Testis (tissue), 3 donors: ENCODE data around the gene KIT. TPM values are rescaled to one million over a fixed set of nuclear protein-coding genes. Genes with fewer than 3 reads are reported as not detected.

Experiments
- DNase-seq: peaks from one replicate; pipeline ENCODE4 v3.0.0-alpha.2; 2019
- H3K27ac ChIP-seq, 2 donors: fragments of 200-600 bp; sonication (generic); one replicate each; pipeline ENCODE4 v1.5.1; 2019
- H3K27me3 ChIP-seq: fragments of 200-600 bp; sonication (generic); one replicate; pipeline ENCODE4 v1.5.1; 2019
- H3K36me3 ChIP-seq: fragments of 200-600 bp; sonication (generic); one replicate; pipeline ENCODE4 v1.5.1; 2017; ENCODE audit warnings: low read depth; ENCODE audit errors: missing control alignments
- H3K4me1 ChIP-seq: fragments of 200-600 bp; sonication (generic); one replicate; pipeline ENCODE4 v1.5.1; 2019
- H3K4me3 ChIP-seq, 2 donors: fragments of 200-600 bp; sonication (generic); one replicate each; pipeline ENCODE4 v1.5.1; 2017 to 2019
- H3K9me3 ChIP-seq: fragments of 200-600 bp; sonication (generic); one replicate; pipeline ENCODE4 v1.5.1; 2017
- CTCF ChIP-seq, 3 experiments: fragments of 450-650 bp in 2 of 3; fragments of 200-600 bp in 1 of 3; sonication (generic) in 1 of 3; IDR thresholded peaks; one replicate each; pipeline ENCODE4 v1.5.1; 2016 to 2019; ENCODE audit warnings: antibody characterized with exemption in 3 of 3, mild to moderate bottlenecking in 2 of 3, moderate library complexity in 1 of 3
- POLR2A ChIP-seq: fragments of 450-650 bp; IDR thresholded peaks from one replicate; pipeline ENCODE4 v1.6.1; 2017; ENCODE audit warnings: antibody characterized with exemption, mild to moderate bottlenecking, moderate library complexity
- WGBS, 2 donors: methylation state at CpG; one replicate each; pipeline ENCODE4 v1.1.5; 2018; 5-methylcytosine and 5-hydroxymethylcytosine counted together
- intact Hi-C: fragments of 100-400 bp; cut with DNase I; formaldehyde crosslinking; loops from one replicate; pipeline ENCODE4 v1.15.1; 2023; ENCODE audit warnings: low total_unique reads
- polyA plus RNA-seq: library from polyadenylated mRNA; stranded (reverse); fragments of 350-450 nt; fragmentation: Illumina TruSeq; extraction: RNeasy Lipid Tissue Mini Kit (QIAGEN cat#74804); gene quantifications from one replicate; pipeline ENCODE4 v1.2.3, GENCODE V29; 2014; ENCODE audit warnings: low read depth, low replicate concordance; ENCODE audit not compliant: insufficient read depth
- total RNA-seq, 2 donors: library from RNA; depleted of rRNA; stranded (reverse); fragments of >200 nt; gene quantifications; one replicate each; pipeline ENCODE4 v1.2.3, GENCODE V29; 2016

The KIT gene
- total and polyA plus RNA-seq, 3 donors from 2014 or later = 10.6 to 15.2 (median 10.7) TPM

GRCh38 chr4:54658252-54659093 is 716 bp downstream of the KIT start:
- 0 to 1% methylated on average over 23 to 78 of the region's 81 CpGs for WGBS, 2 donors

DNA sequence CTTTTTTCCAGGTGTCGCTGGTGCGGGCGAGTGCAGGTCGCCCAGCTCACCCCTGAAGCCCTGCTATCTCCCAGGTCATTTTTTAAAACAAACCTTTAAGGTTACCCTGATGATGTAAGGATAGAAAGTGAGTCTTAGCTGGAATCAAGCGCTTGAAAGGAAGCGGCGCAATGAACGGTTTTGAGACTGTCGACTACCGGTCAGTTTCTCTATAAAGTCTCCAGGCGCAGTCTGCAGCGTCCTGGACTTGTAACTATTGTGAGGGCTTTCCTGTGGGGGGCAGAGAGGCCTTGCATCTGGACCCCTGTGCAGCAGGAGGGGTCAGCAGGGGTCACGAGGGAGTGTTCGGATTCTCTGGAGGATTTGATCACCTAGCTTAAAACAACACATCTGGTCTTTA is 1.6 kb downstream of the KIT start:
- Histone ChIP-seq H3K27me3 (no peaks in the 10 kb centered on the region), H3K27ac (peak overlapping the region; percentile 0 to 1)
- intact Hi-C loops = no loop called here

More at GRCh38 chr4:54658252-54659093, 716 bp downstream of the KIT start:
- Histone ChIP-seq H3K36me3 (no peaks in the 10 kb centered on the region), H3K27me3 (no peaks in the 10 kb centered on the region), H3K4me1 (peaks cover 18% of the 10 kb centered on the region), H3K27ac (peak overlapping the region; percentile 0 to 1), H3K4me3 (peak overlapping the region; percentile 51 to 56), H3K9me3 (no peaks in the 10 kb centered on the region)
- no peak for TF ChIP-seq POLR2A
- no peak for TF ChIP-seq CTCF (IDR thresholded peaks at IDR 0.05)
- intact Hi-C loops = no loop called here
- DNase-seq = peak; percentile 41

DNA sequence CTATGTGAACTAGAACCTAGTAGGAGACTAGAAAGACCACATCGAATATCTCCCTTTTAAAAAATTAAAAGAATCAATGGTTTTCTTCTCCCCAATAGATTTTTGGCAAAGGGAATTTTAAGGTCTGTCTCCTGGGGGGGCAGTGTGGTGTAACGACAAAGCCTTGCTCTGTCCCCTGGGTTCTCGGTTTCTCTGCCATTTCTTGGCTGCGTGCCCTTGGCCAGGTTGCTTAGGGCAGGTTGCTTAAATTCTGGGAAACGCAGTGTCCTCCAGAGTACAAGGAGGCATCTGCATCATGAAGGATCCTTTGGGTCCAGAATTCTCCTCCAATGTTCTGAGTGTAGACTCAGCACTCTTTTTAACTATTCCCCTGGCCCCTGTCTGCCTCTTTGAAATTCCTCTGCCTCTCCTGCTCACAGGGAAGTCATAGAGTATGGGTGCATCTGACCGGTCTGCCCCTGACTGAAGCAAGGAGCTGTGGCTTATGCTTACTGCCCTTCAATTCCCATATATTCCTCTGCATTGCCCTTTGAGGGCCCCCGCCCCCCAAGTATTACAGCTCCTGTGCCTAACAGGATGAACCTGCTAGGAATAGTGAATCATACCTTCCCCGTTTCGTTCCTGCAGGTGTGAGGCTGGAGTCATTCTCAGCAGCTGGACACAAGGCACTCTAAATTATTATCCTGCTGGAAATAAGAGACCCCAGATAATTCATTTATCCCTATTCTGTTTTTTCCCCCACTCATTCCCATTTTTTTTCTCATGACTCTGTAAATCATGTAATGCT is 2.2 kb downstream of the KIT start:
- no peaks in the 10 kb centered on the region for H3K27me3 ChIP-seq
- no peak overlapping the region for H3K27ac ChIP-seq
- intact Hi-C loops = no loop called here
- H3K36me3 ChIP-seq = no peaks in the 10 kb centered on the region
- no peaks in the 10 kb centered on the region for H3K9me3 ChIP-seq
- 35 to 36% methylated on average over 9 of the region's 9 CpGs for WGBS, 2 donors
- peaks cover 18% of the 10 kb centered on the region for H3K4me1 ChIP-seq
- peak overlapping the region in 1 of 2 donors; percentile 56 for H3K4me3 ChIP-seq
- no peak for DNase-seq
- TF ChIP-seq CTCF (IDR thresholded peaks at IDR 0.05) (no peak), POLR2A (no peak)

More for the DNA sequence above, 1.6 kb downstream of the KIT start:
- Histone ChIP-seq H3K36me3 (no peaks in the 10 kb centered on the region), H3K4me1 (peaks cover 18% of the 10 kb centered on the region), H3K9me3 (no peaks in the 10 kb centered on the region), H3K4me3 (peak overlapping the region; percentile 51 to 56)
- WGBS, 2 donors = 2 to 3% methylated on average over 14 of the region's 14 CpGs
- DNase-seq = peak; percentile 23
- TF ChIP-seq POLR2A = no peak
- no peak for TF ChIP-seq CTCF (IDR thresholded peaks at IDR 0.05)

DNA sequence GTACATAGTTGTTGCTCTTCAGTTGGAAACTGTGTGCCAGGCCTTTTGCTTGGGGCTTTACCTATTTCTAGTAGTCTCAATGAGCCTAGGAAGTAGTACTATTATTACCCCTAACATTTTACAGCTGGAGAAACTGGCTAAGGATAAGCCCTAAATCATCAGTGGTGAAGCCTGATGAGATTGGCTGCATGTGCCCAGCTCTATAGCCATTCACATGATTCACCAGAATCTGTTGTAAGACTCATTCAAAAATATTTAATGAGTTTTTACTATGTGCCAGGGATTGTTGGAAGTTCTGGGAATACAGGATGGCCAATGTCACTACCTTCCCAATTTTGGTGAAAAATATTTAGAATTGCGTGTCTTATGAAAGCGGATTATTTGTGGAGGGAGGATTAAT is 2.8 kb downstream of the KIT start:
- no peaks in the 10 kb centered on the region for H3K9me3 ChIP-seq
- intact Hi-C loops = no loop called here
- no peak for TF ChIP-seq CTCF (IDR thresholded peaks at IDR 0.05)
- H3K36me3 ChIP-seq = no peaks in the 10 kb centered on the region
- DNase-seq = no peak
- H3K4me3 ChIP-seq = no peak overlapping the region
- H3K27me3 ChIP-seq = no peaks in the 10 kb centered on the region
- peaks cover 18% of the 10 kb centered on the region for H3K4me1 ChIP-seq
- WGBS, 2 donors = 79 to 91% methylated on average over 2 of the region's 2 CpGs
- no peak overlapping the region for H3K27ac ChIP-seq
